Adrenal gland (tissue), 12 donors: ENCODE results near the gene FAP. TPM values are rescaled to one million over a fixed set of nuclear protein-coding genes. Genes with fewer than 3 reads are reported as not detected.

Experiments used
- DNase-seq, 7 donors: peaks; one replicate each; pipeline ENCODE4 v3.0.0-alpha.2; 2019 to 2020
- H3K27ac ChIP-seq, 5 donors: fragments of 200-600 bp; sonication (generic) in 4 of 5; 1 replicate in 3 of 5; 2 replicates in 2 of 5; pipeline versions ENCODE4 v1.5.1 to v1.8.0; 2016 to 2020; ENCODE audit warnings: mild to moderate bottlenecking in 1 of 5
- H3K27me3 ChIP-seq: fragments of 200-600 bp; 2 replicates; pipeline ENCODE4 v1.8.0; 2021
- H3K36me3 ChIP-seq, 2 donors: fragments of 200-600 bp; replicated peaks in 1 of 2; 1 replicate in 1 of 2; 2 replicates in 1 of 2; pipeline versions ENCODE4 v1.5.1 to v1.8.0; 2018 to 2022
- H3K4me1 ChIP-seq, 2 donors: fragments of 200-600 bp; replicated peaks in 1 of 2; 1 replicate in 1 of 2; 2 replicates in 1 of 2; pipeline versions ENCODE4 v1.5.1 to v1.8.0; 2018 to 2021
- H3K4me3 ChIP-seq, 4 donors: fragments of 200-600 bp; sonication (generic) in 3 of 4; one replicate each; pipeline ENCODE4 v1.5.1; 2016 to 2018
- H3K9me3 ChIP-seq, 3 donors: fragments of 200-600 bp; sonication (generic) in 1 of 3; replicated peaks in 1 of 3; 1 replicate in 2 of 3; 2 replicates in 1 of 3; pipeline versions ENCODE4 v1.5.1 to v1.8.0; 2016 to 2021
- POLR2A ChIP-seq, 2 donors: fragments of 450-650 bp; IDR thresholded peaks; one replicate each; pipeline ENCODE4 v1.6.1; 2017; ENCODE audit warnings: antibody characterized with exemption in 2 of 2, mild to moderate bottlenecking in 2 of 2, moderate library complexity in 1 of 2
- WGBS, 4 donors: extraction: QIAGEN DNeasy Blood & Tissue Kit in 2 of 4; methylation state at CpG; one replicate each; pipeline versions ENCODE4 v1.1.5 to v1.1.7; 2013 to 2017; 5-methylcytosine and 5-hydroxymethylcytosine counted together
- intact Hi-C, 2 donors: fragments of 100-400 bp; cut with DNase I; formaldehyde crosslinking; loops; one replicate each; pipeline versions ENCODE4 v1.14.1 to v1.15.0; 2022 to 2023
- polyA plus RNA-seq, 3 donors: library from polyadenylated mRNA; stranded (reverse); fragments of 200-250 nt in 2 of 3; fragments of 350-450 nt in 1 of 3; fragmentation: Illumina TruSeq in 1 of 3; extraction: RNeasy Lipid Tissue Mini Kit (QIAGEN cat#74804) in 1 of 3; gene quantifications; one replicate each; pipeline ENCODE4 v1.2.3, GENCODE V29; 2013 to 2014
- total RNA-seq, 9 donors: library from RNA; depleted of rRNA in 4 of 9; stranded (reverse); fragments of >200 nt in 4 of 9; fragments of 120-200 nt in 1 of 9; fragmentation: NEBNext Ultra II Directional in 1 of 9; extraction: Animal tissue kit (Norgen Biotek cat#: 25700) in 1 of 9; gene quantifications; one replicate each; pipeline versions ENCODE4 v1.1.0 to v1.2.4, GENCODE V29; 2013 to 2023
- TF ChIP-seq, protein P1 (sequence below), 6 experiments: fragments of 450-650 bp in 4 of 6; fragments of 200-600 bp in 2 of 6; sonication (generic) in 1 of 6; IDR thresholded peaks; 1 replicate in 5 of 6; 2 replicates in 1 of 6; pipeline versions ENCODE4 v1.5.1 to v1.8.0; 2016 to 2021; ENCODE audit warnings: antibody characterized with exemption in 6 of 6, mild to moderate bottlenecking in 2 of 6, moderate library complexity in 1 of 6
- donor health status: healthy with polysubstance abuse.
- donor health status: Bipolar disorder and iron deficiency.
- donor health status: DM: yes; HTN: yes; CAD: no.
- donor health status: DM: no; HTN: no; CAD: no.
- donor health status: DM: no; HTN: no; CAD: no.
- donor health status: DM: yes; HTN: yes; CAD: no.

The FAP gene
- total and polyA plus RNA-seq, 12 donors: 0.18 to 6.0 (median 0.64) TPM; not detected in 1

DNA sequence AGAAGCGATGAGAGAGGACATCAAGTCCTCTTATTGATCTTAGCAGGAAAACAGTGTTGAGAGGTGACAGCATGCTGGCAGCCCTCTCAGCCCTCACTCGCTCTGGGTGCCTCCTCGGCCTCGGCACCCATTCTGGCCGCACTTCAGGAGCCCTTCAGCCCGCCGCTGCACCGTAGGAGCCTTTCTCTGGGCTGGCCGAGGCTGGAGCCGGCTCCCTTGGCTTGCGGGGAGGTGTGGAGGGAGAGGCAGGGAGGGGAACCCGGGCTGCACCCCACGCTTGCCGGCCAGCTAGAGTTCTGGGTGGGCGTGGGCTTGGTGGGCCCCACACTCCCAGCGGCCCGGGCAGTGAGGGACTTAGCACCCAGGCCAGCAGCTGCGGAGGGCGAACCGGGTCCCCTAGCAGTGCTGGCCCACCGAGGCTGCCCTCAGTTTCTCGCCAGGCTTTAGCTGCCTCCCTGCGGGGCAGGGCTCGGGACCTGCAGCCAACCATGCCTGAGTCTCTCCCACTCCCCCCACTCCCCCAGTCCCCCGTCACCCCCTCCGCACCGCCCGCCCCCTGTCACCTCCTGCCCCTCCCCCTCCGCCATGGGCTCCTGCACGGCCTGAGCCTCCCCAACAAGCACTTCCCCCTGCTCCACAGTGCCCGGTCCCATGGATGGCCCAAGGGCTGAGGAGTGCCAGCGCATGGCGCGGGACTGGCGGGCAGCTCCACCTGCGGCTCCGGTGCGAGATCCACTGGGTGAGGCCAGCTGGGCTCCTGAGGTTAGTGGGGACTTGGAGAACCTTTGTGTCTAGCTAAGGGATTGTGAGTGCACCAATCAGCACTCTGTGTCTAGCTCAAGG, 8.4 kb downstream of the FAP start:
- Histone ChIP-seq H3K4me3 (no peak overlapping the region), H3K27ac (no peak overlapping the region), H3K9me3 (no peaks in the 10 kb centered on the region), H3K4me1 (no peaks in the 10 kb centered on the region), H3K27me3 (no peaks in the 10 kb centered on the region), H3K36me3 (no peaks in the 10 kb centered on the region)
- intact Hi-C loops: no loop called here
- TF ChIP-seq, protein P1, sequence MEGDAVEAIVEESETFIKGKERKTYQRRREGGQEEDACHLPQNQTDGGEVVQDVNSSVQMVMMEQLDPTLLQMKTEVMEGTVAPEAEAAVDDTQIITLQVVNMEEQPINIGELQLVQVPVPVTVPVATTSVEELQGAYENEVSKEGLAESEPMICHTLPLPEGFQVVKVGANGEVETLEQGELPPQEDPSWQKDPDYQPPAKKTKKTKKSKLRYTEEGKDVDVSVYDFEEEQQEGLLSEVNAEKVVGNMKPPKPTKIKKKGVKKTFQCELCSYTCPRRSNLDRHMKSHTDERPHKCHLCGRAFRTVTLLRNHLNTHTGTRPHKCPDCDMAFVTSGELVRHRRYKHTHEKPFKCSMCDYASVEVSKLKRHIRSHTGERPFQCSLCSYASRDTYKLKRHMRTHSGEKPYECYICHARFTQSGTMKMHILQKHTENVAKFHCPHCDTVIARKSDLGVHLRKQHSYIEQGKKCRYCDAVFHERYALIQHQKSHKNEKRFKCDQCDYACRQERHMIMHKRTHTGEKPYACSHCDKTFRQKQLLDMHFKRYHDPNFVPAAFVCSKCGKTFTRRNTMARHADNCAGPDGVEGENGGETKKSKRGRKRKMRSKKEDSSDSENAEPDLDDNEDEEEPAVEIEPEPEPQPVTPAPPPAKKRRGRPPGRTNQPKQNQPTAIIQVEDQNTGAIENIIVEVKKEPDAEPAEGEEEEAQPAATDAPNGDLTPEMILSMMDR (IDR thresholded peaks at IDR 0.05): no peak
- no peak for TF ChIP-seq POLR2A (IDR thresholded peaks at IDR 0.05)
- WGBS, 4 donors: 90 to 100% (median 95%) methylated on average over 11 to 38 of the region's 38 CpGs
- no peak for DNase-seq

DNA sequence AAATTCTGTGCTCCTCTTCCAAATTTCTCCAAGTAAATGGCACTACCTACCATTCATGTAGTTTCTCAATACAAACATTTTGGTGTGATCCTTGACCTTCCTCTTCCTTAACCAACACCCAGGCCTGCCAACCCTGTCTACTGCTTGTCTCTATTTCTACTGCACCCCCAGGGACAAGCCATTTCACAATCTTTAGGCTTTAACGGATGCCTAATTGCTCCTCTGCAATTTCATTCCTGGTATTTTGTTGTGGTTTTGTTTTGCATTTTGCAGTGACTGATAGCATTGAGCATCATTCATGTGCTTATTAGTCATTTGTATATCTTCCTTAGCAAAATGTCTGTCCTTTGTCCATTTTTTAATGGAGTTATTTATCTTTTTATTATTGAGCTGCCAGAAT, 10.0 kb downstream of the FAP start:
- H3K27ac ChIP-seq: no peak overlapping the region
- no peaks in the 10 kb centered on the region for H3K27me3 ChIP-seq
- intact Hi-C loops: no loop called here
- no peak overlapping the region for H3K4me3 ChIP-seq
- DNase-seq: no peak
- no peaks in the 10 kb centered on the region for H3K9me3 ChIP-seq
- no peaks in the 10 kb centered on the region for H3K36me3 ChIP-seq
- H3K4me1 ChIP-seq: no peaks in the 10 kb centered on the region
- 54 to 71% (median 61%) methylated on average over 1 of the region's 1 CpG for WGBS, 4 donors
- TF ChIP-seq, protein P1 (IDR thresholded peaks at IDR 0.05): no peak
- TF ChIP-seq POLR2A (IDR thresholded peaks at IDR 0.05): no peak

DNA sequence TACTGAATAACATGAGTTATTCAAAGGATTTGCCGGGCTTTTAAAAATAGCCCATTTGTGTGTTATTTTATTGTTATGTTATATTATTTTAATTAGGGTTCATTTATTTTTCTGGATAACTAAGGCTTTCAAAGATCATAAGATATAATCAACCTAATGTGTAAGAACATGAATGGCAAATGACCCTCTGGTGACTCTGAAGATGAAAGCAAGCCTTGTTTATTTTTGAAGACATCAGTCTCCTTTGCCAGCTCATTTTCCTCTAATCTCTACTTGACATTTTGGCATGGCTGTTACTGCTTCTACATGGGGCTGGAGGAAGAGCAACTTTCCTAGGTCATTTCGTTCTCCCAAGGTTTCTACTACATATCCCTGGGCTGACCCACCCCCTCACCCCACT, 10.6 kb downstream of the FAP start:
- no peaks in the 10 kb centered on the region for H3K9me3 ChIP-seq
- H3K36me3 ChIP-seq: no peaks in the 10 kb centered on the region
- H3K27ac ChIP-seq: no peak overlapping the region
- no peaks in the 10 kb centered on the region for H3K27me3 ChIP-seq
- no peak for DNase-seq
- H3K4me3 ChIP-seq: no peak overlapping the region
- 48 to 51% (median 50%) methylated on average over 2 of the region's 2 CpGs for WGBS, 4 donors
- intact Hi-C loops: no loop called here
- TF ChIP-seq POLR2A (IDR thresholded peaks at IDR 0.05): no peak
- TF ChIP-seq, protein P1 (IDR thresholded peaks at IDR 0.05): no peak
- H3K4me1 ChIP-seq: no peaks in the 10 kb centered on the region

DNA sequence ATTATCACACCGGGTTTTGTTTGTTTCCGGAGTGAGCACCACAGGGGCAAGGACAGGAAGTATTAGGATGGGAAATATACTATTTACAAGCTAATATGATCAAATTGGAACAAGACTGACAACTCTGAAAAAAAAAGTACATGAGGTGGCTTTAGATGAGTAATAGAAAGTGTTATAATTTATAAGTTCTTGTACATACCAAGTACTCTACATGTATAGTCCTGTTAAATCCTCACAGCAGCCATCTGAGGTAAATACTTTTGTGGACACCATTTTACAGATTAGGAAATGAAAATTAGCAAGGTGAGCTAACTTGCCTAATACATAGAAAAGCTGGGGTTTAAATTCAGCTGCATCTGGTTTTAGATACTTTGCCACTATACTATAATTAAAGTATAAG, 11.2 kb downstream of the FAP start:
- WGBS, 4 donors: 61 to 88% (median 65%) methylated on average over 2 of the region's 2 CpGs
- Histone ChIP-seq H3K27ac (no peak overlapping the region), H3K4me3 (no peak overlapping the region), H3K36me3 (no peaks in the 10 kb centered on the region), H3K27me3 (no peaks in the 10 kb centered on the region), H3K4me1 (no peaks in the 10 kb centered on the region), H3K9me3 (no peaks in the 10 kb centered on the region)
- no peak for DNase-seq
- TF ChIP-seq, protein P1 (IDR thresholded peaks at IDR 0.05): no peak
- no peak for TF ChIP-seq POLR2A (IDR thresholded peaks at IDR 0.05)
- intact Hi-C loops: no loop called here
